ENCODE measurements around the gene CD58.

DNA sequence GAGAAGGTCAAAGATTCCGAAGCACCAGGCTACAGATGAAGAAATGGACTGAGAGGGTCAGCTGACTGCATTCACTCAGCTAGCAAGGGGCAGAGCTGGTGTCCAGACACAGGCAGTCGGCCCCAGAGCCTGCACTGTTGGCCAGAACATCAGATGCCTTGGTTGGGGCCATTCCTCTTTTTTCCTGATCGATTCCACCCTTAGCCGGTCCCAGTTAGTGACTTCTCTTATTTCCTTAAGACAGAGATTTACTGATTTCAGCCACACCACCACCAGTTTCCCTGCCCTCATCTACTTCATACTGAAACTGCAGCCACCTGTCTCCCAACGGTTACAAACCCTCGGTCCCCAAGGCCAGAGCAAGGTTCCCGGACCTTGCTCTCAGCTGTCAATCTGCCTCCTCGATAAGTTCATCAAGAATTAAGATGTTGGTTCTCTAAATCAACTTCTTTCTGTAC is 11.5 kb downstream of the CD58 start:
- TF ChIP-seq, protein P1, sequence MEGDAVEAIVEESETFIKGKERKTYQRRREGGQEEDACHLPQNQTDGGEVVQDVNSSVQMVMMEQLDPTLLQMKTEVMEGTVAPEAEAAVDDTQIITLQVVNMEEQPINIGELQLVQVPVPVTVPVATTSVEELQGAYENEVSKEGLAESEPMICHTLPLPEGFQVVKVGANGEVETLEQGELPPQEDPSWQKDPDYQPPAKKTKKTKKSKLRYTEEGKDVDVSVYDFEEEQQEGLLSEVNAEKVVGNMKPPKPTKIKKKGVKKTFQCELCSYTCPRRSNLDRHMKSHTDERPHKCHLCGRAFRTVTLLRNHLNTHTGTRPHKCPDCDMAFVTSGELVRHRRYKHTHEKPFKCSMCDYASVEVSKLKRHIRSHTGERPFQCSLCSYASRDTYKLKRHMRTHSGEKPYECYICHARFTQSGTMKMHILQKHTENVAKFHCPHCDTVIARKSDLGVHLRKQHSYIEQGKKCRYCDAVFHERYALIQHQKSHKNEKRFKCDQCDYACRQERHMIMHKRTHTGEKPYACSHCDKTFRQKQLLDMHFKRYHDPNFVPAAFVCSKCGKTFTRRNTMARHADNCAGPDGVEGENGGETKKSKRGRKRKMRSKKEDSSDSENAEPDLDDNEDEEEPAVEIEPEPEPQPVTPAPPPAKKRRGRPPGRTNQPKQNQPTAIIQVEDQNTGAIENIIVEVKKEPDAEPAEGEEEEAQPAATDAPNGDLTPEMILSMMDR (IDR thresholded peaks at IDR 0.05), result no peak
- no peak for TF ChIP-seq POLR2A (IDR thresholded peaks at IDR 0.05)
